Occipital lobe (tissue), 2 donors: ENCODE data around the gene WWOX. TPM values are rescaled to one million over a fixed set of nuclear protein-coding genes. Genes with fewer than 3 reads are reported as not detected.
"Not testable (repeated sequence)": the region's sequence is repeated elsewhere in the genome, so short reads cannot be mapped to it uniquely, and the experiment has no call there.

Experiments used
- DNase-seq: peaks from one replicate; lab custom pipeline; 2025; lab: John Stamatoyannopoulos, UW
- total RNA-seq: library from RNA; depleted of rRNA; stranded (reverse); fragments of >200 nt; gene quantifications from one replicate; pipeline ENCODE4 v1.2.3, GENCODE V29; 2014

WWOX gene
- total RNA-seq, 1 donor from 2014 or later = 20.9 TPM

GRCh38 chr16:78675951-78676792, 576.7 kb downstream of the WWOX start:
- DNase-seq = no peak

- DNase-seq = no peak
These were observed 577.8 kb downstream of the WWOX start for GRCh38 chr16:78677181-78677731.

DNA sequence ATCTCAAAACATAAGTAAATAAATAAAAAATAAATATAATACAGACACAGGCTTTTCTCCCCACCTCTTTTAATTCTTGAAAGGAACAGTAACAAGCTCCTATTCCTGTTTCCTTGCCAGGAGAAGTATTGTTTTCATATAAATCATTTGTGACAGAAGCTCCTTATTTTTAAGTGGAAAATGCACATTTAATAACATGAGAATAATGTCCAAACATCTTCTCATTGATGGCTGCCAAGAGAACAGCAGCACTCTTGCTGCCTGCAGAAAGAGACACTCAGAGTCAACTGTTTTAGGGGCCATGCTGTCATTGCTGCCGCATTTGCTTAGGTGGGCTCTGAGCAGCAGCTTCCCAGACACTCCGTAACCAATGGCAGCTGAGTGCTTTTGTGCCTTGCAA, 580.1 kb downstream of the WWOX start:
- no peak for DNase-seq

- no peak for DNase-seq
These were observed 582.3 kb downstream of the WWOX start for GRCh38 chr16:78681743-78682142.

GRCh38 chr16:78684030-78684611, 584.7 kb downstream of the WWOX start:
- no peak for DNase-seq

GRCh38 chr16:78684655-78685375, 585.4 kb downstream of the WWOX start:
- DNase-seq = no peak

DNA sequence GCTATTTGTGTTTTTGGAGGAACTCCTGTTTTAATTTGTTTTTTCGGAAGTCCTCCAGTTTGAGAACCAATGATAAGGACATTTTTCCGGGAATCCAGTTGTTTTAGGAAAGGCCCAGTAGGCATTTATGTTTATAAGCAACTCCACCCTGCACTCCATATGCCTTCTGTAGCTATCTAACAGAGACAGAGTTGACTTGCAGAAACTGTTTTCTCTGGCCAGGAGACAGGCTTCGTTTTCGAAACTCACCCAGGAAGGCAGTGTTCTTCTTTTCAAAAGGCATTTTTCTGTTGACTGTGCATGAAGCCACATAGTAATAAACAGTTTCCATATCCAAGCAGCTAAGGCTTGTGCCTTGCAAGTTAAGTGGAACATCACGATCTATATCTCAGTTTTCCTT, 587.1 kb downstream of the WWOX start:
- DNase-seq = no peak

DNA sequence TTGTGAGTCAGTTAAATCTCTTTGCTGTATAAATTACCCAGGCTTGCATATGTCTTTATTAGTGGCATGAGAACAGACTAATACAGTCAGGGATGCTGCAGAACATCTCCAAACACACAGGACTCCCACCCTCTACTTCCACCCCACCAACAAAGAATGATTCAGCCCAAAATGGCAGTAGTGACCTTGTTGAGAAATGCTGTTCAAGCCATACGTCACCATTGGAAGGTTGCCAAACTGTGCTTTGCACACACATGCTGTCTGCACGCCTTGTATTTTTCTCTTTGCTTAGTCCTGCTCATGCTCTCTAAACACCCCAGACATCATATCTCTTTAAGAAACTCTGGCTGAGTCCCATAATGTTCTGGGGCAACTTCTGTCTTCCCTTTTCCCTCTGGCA, 589.6 kb downstream of the WWOX start:
- DNase-seq = no peak

DNA sequence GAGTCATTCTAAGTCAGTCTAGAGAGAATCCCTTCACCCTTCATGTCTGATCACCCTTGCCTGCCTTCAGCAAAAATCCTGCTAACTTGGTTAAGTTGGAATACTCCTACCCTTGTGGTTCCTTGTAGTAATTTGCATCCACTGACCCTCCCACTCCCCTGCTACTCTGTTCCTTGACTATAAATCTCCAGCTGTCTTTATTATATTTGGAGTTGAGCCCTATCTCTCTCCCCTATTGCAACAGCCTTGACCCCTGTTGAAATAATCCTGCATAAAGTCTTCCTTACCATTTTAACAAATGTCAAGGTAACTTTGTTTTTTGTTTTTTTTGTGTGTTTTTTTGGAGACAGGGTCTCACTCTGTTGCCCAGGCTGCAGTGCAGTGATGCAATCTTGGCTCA, 590.1 kb downstream of the WWOX start:
- DNase-seq = no peak

- DNase-seq = no peak
These were observed 591.1 kb downstream of the WWOX start for GRCh38 chr16:78690510-78690909.

DNA sequence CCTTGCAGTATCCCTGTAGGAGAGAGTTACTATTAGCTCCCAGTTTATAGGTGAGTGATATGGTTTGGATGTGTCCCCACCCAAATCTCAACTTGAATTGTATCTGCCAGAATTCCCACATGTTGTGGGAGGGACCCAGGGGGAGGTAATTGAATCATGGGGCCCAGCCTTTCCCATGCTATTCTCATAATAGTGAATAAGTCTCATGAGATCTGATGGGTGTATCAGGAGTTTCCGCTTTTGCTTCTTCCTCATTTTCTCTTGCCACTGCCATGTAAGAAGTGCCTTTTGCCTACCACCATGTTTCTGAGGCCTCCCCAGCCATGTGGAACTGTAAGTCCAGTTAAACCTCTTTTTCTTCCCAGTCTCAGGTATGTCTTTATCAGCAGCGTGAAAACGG, 592.3 kb downstream of the WWOX start:
- not testable (repeated sequence) for DNase-seq

GRCh38 chr16:78693496-78693895, 594.0 kb downstream of the WWOX start:
- DNase-seq = no peak

- DNase-seq = no peak
These were observed 595.0 kb downstream of the WWOX start for GRCh38 chr16:78694414-78694813.

GRCh38 chr16:78695391-78695790, 595.9 kb downstream of the WWOX start:
- no peak for DNase-seq

DNA sequence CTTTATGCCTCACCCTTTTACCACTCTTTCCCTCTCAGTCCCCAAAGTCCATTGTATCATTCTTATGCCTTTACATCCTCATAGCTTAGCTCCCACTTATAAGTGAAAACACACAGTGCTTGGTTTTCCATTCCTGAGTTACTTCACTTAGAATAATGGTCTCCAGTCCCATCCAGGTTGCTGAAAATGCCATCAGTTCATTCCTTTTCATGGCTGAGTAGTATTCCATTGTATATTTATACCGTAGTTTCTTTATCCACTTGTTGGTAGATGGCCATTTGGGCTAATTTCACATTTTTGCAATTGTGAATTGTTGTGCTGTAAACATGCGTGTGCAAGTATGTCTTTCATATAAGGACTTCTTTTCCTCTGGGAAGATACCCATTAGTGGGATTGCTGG, 597.3 kb downstream of the WWOX start:
- no peak for DNase-seq

DNA sequence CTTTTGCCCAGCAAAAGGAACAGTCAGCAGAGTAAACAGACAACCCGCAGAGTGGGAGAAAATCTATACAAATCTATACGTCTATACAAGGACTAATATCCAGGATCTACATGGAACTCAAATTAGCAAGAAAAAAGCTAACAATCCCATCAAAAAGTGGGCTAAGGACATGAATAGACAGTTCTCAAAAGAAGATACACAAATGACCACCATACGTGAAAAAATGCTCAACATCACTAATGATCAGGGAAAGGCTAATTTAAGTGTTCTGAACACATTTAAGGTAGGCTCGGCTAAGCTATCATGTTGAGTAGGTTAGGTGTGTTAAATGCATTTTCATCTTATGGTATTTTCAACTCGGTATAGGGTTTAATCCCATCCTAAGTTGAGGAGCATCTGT, 598.0 kb downstream of the WWOX start:
- no peak for DNase-seq

GRCh38 chr16:78703936-78704335, 604.5 kb downstream of the WWOX start:
- no peak for DNase-seq

DNA sequence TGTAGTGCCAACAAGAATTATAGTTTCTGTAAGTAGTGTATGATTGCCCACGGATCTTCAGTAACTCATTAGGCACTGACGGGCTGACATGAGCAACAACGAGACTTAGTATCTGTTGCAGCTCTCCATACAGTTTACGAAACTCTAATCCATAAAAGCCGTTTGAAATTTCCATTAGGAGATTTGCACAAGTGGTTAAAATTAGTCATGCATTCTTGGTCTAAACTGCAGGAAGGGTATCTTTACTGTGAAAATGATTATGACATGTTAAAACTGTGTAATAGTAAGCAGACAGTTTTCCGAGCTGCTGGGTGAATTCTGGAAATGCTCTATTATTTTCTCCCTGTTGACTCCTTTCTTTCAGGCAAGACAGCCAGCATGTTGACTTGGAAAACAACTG, 605.0 kb downstream of the WWOX start:
- DNase-seq = no peak

GRCh38 chr16:78705694-78706093, 606.2 kb downstream of the WWOX start:
- DNase-seq = no peak

DNA sequence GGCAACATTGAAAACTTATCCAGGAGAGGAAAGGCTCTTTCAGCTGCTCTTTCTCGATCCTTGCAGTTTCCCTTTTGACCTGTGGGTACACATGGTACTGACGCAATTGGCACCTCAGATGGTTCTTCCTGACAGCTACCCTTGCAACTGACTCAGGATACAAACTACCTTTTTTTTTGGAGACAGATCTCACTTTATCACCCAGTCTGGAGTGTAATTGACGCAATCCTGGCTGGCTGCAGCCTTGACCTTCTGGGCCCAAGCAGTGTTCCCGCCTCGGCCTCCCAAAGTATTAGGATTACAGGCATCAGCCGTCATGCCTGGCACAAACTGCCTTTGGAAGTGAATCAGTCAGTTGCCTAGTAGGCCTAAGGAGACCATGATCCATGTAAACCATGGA, 607.2 kb downstream of the WWOX start:
- DNase-seq = no peak

- no peak for DNase-seq
These were observed 609.9 kb downstream of the WWOX start for GRCh38 chr16:78709137-78709884.

- DNase-seq = no peak
These were observed 615.7 kb downstream of the WWOX start for GRCh38 chr16:78715106-78715505.
